Neural progenitor cell (in vitro differentiated cells): Measurements from ENCODE around the gene OR8A1.

Experiments used
- EZH2 ChIP-seq: fragments of 200-600 bp; sonication (generic); IDR thresholded peaks from 2 replicates; pipeline ENCODE4 v1.6.1; 2017; ENCODE audit warnings: antibody characterized with exemption, mild to moderate bottlenecking, moderate library complexity
- EZH2phosphoT487 ChIP-seq: fragments of 200-600 bp; sonication (generic); IDR thresholded peaks from 2 replicates; pipeline ENCODE4 v1.6.1; 2017; ENCODE audit warnings: antibody characterized with exemption
- TF ChIP-seq, protein P1 (sequence below): fragments of 200-600 bp; sonication (generic); IDR thresholded peaks from 2 replicates; pipeline ENCODE4 v1.5.1; 2017; ENCODE audit warnings: antibody characterized with exemption, mild to moderate bottlenecking

DNA sequence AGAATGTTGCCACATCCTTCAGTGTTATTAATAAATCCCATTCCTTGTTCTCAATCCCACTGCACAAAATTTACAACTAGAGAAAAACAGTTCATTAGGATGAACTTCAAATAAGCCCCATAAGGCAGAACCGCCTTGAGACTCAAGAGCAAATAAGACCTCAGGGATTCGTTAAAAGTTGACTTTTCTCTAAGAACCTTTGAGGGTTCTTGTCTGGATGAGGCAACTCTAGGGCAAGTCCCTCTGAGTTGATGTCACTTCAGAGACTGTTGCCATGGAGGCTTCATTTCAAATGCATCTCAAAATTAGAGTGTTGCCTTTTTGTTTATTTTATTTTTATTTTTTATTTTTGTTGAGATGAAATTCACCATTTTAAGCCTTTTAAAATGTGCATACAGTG is 21.6 kb downstream of the OR8A1 start:
- TF ChIP-seq, protein P1, sequence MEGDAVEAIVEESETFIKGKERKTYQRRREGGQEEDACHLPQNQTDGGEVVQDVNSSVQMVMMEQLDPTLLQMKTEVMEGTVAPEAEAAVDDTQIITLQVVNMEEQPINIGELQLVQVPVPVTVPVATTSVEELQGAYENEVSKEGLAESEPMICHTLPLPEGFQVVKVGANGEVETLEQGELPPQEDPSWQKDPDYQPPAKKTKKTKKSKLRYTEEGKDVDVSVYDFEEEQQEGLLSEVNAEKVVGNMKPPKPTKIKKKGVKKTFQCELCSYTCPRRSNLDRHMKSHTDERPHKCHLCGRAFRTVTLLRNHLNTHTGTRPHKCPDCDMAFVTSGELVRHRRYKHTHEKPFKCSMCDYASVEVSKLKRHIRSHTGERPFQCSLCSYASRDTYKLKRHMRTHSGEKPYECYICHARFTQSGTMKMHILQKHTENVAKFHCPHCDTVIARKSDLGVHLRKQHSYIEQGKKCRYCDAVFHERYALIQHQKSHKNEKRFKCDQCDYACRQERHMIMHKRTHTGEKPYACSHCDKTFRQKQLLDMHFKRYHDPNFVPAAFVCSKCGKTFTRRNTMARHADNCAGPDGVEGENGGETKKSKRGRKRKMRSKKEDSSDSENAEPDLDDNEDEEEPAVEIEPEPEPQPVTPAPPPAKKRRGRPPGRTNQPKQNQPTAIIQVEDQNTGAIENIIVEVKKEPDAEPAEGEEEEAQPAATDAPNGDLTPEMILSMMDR: no peak
- TF ChIP-seq EZH2: no peak
- TF ChIP-seq EZH2phosphoT487: no peak
